Natural killer cell treated with Interleukin-12 subunit alpha and Interleukin-12 subunit beta and Interleukin-15 and Interleukin-18, amount 100 ng/mL, for 72 hours (primary cell): ENCODE measurements around the gene PRPF40B. TPM values are rescaled to one million over a fixed set of nuclear protein-coding genes. Genes with fewer than 3 reads are reported as not detected.

ENCODE experiments used
- ATAC-seq, 2 donors: fragments of 150-1000 bp; cut with Tn5 transposase in 1 of 2; sonication (Bioruptor Pico), chemical (Tn5 transposase) in 1 of 2; 2 replicates each; pipeline ENCODE4 v1.10.0; 2021
- DNase-seq: peaks from one replicate; pipeline ENCODE4 v3.0.0; 2022; ENCODE audit warnings: low spot score
- H3K27ac Mint-ChIP-seq, 2 donors: 1 replicate in 1 of 2; 2 replicates in 1 of 2; pipeline ENCODE4 v1.8.0; 2022; ENCODE audit warnings: mixed read lengths in 2 of 2, mild to moderate bottlenecking in 1 of 2, moderate library complexity in 1 of 2
- H3K27me3 Mint-ChIP-seq, 2 donors: 1 replicate in 1 of 2; 2 replicates in 1 of 2; pipeline ENCODE4 v1.8.0; 2022; ENCODE audit warnings: mixed read lengths in 2 of 2
- H3K36me3 Mint-ChIP-seq: one replicate; pipeline ENCODE4 v1.8.0; 2022; ENCODE audit warnings: mixed read lengths
- H3K4me1 Mint-ChIP-seq, 2 donors: 1 replicate in 1 of 2; 2 replicates in 1 of 2; pipeline ENCODE4 v1.8.0; 2022; ENCODE audit warnings: low read depth in 2 of 2, mixed read lengths in 2 of 2, mild to moderate bottlenecking in 1 of 2
- H3K4me3 Mint-ChIP-seq: one replicate; pipeline ENCODE4 v1.8.0; 2022; ENCODE audit warnings: mixed read lengths
- H3K9me3 Mint-ChIP-seq: 2 replicates; pipeline ENCODE4 v1.8.0; 2022; ENCODE audit warnings: mixed read lengths
- total RNA-seq, 2 donors: library from RNA; stranded (reverse); gene quantifications; one replicate each; pipeline ENCODE4 v1.2.3, GENCODE V29; 2022

Gene PRPF40B
- total RNA-seq, 2 donors from 2014 or later = 6.2 to 12.4 TPM

DNA sequence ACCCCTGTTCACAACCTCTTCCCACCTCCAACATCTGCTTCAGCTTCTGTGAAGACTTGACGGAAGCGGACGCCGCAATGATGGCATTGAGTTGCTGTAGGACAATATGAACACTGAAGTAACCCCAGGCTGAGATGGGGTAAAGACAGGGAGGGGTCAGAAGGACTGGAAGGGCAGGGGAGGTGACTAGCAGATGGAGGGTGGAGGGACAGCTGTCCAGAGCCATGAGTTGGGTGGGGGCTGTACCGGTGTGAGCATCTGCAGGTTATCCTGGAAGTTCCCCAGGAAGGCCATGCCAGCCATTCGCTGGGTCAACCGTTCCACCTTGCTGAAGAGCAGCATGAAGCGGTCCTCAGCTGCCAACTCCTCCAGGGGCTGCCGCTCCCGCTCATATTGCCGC is 26.1 kb downstream of the PRPF40B start:
- H3K27ac Mint-ChIP-seq = peak overlapping the region in 1 of 2 donors; percentile 84

DNA sequence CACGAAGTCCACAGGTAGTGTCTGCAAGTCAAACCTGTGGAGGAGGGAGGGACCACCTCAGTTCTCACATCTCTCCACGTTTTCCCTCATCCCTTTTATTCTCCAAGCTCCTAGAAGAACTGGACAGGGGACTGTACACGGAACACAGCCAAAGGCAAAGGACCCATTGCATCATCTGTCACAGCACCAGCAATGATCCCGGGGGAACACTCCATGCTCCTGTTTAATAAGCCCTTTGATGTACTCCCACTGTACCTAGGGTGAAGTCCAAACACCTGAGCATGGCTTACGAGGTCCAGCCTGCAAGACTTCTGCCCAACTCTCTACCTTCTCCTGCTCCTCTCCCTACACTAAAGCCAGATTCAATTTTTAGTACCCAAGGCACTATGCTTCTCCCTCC is 26.5 kb downstream of the PRPF40B start:
- Mint-ChIP-seq H3K4me1 (peaks cover 15 to 30% of the 10 kb centered on the region in 2 donors), H3K36me3 (peaks cover 5% of the 10 kb centered on the region), H3K4me3 (no peak overlapping the region), H3K9me3 (no peaks in the 10 kb centered on the region), H3K27ac (peak overlapping the region in 1 of 2 donors; percentile 84), H3K27me3 (no peaks in the 10 kb centered on the region)
- ATAC-seq (no peak), DNase-seq (no peak)

More for the DNA sequence above, 26.1 kb downstream of the PRPF40B start:
- Mint-ChIP-seq H3K4me1 (peaks cover 20 to 33% of the 10 kb centered on the region in 2 donors), H3K36me3 (peaks cover 5% of the 10 kb centered on the region), H3K4me3 (no peak overlapping the region), H3K27me3 (no peaks in the 10 kb centered on the region), H3K9me3 (no peaks in the 10 kb centered on the region)
- no peak for ATAC-seq
- DNase-seq = no peak

DNA sequence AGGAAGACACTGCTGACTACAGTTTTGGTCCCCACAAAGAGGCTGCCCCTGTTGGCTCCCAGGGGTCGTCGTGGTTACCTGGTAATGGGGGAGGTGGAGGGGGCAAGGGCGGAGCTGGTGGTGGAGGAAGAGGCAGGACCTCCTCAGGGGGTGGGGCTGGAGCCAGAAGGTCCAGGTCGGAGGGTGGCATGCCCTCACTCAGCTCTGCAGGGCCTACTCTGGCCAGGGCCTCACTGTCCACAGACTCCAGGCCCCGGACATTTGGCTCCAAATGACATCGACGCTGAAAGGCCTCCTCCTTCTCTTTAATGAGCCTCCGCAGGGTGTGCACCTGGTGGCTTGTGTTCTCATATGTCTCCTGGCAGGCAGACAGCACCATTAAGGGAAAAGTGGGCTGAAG is 28.5 kb downstream of the PRPF40B start:
- H3K27ac Mint-ChIP-seq = no peak overlapping the region
- no peak for ATAC-seq

DNA sequence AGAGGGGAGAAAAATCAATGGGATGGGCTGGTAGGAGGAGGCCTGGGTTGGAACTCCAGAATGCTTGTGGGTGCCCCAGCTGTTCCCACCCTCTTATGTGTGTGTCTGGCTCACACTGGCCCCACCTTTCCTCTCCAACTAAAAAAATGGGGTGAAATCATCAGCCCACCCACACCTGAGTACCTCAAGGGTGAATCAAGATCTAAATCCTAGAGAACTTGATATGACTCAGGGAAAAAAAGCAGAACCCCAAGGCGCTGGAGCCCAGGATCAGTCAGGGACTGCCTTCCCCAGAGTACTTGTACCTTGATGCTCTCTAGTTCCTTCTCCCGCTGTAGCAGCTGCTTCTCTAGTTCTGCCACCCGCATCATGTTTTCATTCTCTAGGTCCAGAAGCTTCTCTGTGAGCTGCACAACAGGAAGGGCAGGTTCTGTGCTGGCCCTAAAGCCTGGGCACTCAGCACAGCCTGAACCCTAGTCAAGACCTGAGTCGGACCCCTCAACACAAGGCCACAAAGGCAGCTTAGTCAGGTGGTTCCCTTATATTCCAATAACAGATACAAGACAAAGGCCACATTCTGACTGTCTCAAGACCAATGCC is 29.7 kb downstream of the PRPF40B start:
- Mint-ChIP-seq H3K36me3 (peaks cover 15% of the 10 kb centered on the region), H3K27me3 (no peaks in the 10 kb centered on the region), H3K27ac (peak overlapping the region in 1 of 2 donors; percentile 31), H3K9me3 (no peaks in the 10 kb centered on the region), H3K4me1 (peaks cover 19 to 34% of the 10 kb centered on the region in 2 donors), H3K4me3 (no peak overlapping the region)
- ATAC-seq (no peak), DNase-seq (no peak)

More for the DNA sequence above, 28.5 kb downstream of the PRPF40B start:
- Mint-ChIP-seq H3K4me1 (peaks cover 14 to 28% of the 10 kb centered on the region in 2 donors), H3K4me3 (no peak overlapping the region), H3K36me3 (peaks cover 9% of the 10 kb centered on the region), H3K9me3 (no peaks in the 10 kb centered on the region), H3K27me3 (no peaks in the 10 kb centered on the region)
- DNase-seq = no peak

DNA sequence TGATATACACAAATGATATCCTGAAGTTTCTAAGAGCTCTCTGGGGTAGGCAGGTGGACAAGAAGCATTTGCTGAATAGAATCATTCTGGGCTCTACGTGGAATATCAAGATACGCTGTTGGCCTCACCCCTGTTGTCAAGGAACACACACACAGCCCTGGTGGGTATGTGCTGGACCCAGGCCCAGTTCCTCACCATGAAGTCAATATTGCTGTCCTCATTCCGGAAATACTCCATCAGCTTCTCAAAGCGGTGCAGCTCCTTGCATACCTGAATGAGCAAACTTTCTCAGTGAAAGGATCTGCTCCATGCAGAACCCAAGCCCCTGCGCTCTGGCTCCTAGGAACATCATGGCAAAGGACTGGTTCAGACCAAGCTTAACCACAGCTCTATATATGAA is 31.4 kb downstream of the PRPF40B start:
- no peak for ATAC-seq
- Mint-ChIP-seq H3K27ac (no peak overlapping the region), H3K9me3 (no peaks in the 10 kb centered on the region), H3K36me3 (peaks cover 17% of the 10 kb centered on the region), H3K4me3 (no peak overlapping the region), H3K27me3 (no peaks in the 10 kb centered on the region), H3K4me1 (peaks cover 16 to 24% of the 10 kb centered on the region in 2 donors)
- DNase-seq = no peak

DNA sequence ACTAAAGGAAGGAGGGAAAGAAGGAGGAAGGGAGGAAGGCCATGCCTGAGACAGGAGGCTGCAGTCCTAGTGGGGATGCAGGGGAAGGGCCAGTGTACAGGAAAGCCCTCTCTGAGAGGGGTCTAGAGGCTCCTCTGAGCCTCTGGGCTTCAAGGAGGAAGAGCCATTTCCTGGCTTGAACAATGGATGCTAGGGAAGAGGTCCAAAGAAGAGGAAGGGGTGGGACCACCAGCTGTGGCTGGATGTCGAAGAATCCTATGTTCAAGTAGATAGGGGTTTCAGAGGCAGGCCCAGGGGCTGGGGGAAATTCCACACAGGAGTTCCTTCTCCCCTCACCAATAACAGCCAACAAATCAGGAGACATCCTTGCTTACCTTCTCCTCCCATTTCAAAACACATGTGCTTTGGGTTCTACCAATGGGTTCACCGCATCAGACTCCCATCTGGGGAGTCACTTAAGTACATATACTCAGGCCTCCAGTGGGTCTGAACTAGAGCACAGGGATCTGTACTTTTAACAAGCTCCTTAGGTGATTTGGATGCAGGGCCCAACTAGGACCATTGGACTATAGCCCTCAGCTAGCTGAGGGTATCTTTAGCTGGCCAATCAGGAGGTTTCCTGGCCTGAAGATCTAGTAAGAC is 32.4 kb downstream of the PRPF40B start:
- Mint-ChIP-seq H3K9me3 (no peaks in the 10 kb centered on the region), H3K4me1 (peaks cover 16 to 20% of the 10 kb centered on the region in 2 donors), H3K27me3 (no peaks in the 10 kb centered on the region), H3K36me3 (peaks cover 17% of the 10 kb centered on the region), H3K4me3 (no peak overlapping the region), H3K27ac (peak overlapping the region; percentile 46 to 62)
- ATAC-seq (no peak), DNase-seq (no peak)

DNA sequence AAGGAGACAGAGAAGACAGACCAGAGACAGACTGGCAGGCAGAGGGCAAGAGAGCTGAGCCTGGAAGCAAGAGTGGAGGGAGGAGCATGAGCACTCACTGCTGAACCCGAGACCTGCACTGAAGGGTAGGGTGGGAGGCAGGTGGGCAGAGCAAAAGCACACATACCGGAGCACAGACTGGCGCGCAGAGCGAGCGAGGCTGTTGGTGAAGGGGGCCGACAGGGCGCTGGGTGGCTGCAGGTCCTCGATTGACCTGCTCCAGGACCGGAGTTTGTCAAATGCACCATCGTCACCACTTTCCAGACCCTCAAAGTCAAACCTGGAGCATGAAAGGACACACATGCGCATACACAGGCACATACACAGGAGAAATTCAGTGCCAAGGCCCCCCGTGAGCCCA is 34.9 kb downstream of the PRPF40B start:
- Mint-ChIP-seq H3K27me3 (no peaks in the 10 kb centered on the region), H3K27ac (peak overlapping the region in 1 of 2 donors; percentile 64), H3K9me3 (no peaks in the 10 kb centered on the region), H3K36me3 (peaks cover 20% of the 10 kb centered on the region), H3K4me1 (peaks cover 38 to 40% of the 10 kb centered on the region in 2 donors), H3K4me3 (no peak overlapping the region)
- DNase-seq (no peak), ATAC-seq (no peak)

DNA sequence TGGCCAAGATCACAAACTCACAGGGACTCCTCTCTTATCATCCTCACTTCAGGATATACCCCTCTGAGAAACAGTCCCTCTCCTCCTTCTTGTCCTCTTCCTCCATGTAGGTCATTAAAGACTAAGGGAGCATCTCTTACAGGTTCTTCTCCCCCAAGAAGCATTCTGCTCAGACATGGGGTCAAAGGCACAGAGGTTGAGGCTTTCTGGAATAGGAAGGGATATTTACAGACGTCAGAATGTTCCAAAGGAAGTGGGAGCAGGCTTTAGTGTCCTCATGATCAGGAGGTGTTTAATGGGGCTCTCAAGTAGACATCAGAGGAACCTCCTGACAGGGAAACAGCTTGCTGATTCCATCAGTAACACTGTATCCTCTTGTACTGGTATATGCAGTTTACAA is 36.4 kb downstream of the PRPF40B start:
- ATAC-seq (no peak), DNase-seq (no peak)
- H3K27ac Mint-ChIP-seq = no peak overlapping the region
- H3K9me3 Mint-ChIP-seq = no peaks in the 10 kb centered on the region
- peaks cover 53 to 54% of the 10 kb centered on the region in 2 donors for H3K4me1 Mint-ChIP-seq
- H3K27me3 Mint-ChIP-seq = no peaks in the 10 kb centered on the region
- no peak overlapping the region for H3K4me3 Mint-ChIP-seq
- peaks cover 20% of the 10 kb centered on the region for H3K36me3 Mint-ChIP-seq

DNA sequence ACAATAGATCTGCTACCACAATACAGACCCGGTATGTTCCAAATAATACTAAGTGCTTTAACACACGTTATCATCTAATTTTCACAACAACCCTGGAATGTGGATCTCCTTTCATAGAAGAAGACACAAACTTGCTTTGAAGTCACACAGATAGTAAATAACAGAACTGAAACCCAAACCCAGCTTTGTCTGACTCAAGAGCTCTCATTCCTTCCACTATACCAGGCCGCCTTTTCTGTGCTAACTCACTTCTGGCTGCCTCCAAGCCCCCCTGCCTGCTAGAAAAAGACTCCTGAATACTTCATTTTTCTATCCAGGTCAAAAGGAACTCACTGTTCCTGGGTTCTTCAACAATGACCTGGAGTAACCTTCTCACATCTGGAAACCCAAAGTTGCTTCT is 37.8 kb downstream of the PRPF40B start:
- Mint-ChIP-seq H3K27ac (peak overlapping the region; percentile 97 to 99), H3K4me3 (peak overlapping the region; percentile 80), H3K36me3 (peaks cover 26% of the 10 kb centered on the region), H3K4me1 (peaks cover 61 to 64% of the 10 kb centered on the region in 2 donors), H3K9me3 (no peaks in the 10 kb centered on the region), H3K27me3 (no peaks in the 10 kb centered on the region)
- no peak for DNase-seq
- ATAC-seq = no peak

DNA sequence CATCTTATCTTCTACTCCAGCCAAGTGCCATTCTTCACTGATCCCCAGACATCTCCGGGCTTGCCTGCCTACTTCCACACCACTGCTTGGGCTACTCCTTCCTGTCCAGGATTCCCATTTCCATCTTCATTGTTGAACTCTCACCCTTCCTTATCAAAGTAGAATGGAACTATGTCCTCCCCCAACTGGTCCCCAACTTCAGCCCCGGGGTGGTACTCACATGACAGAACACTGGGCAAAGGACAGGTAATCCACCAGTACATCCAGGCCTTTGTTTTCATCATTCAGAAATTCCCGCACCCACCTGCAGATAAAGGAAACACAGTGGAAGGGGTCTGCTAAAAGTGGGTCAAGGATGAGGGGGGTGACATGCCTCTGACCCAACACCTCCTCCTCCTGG is 38.4 kb downstream of the PRPF40B start:
- Mint-ChIP-seq H3K36me3 (peaks cover 27% of the 10 kb centered on the region), H3K9me3 (no peaks in the 10 kb centered on the region), H3K4me1 (peaks cover 60 to 62% of the 10 kb centered on the region in 2 donors), H3K27ac (peak overlapping the region; percentile 97 to 99), H3K4me3 (peak overlapping the region; percentile 80), H3K27me3 (no peaks in the 10 kb centered on the region)
- DNase-seq = no peak
- no peak for ATAC-seq

DNA sequence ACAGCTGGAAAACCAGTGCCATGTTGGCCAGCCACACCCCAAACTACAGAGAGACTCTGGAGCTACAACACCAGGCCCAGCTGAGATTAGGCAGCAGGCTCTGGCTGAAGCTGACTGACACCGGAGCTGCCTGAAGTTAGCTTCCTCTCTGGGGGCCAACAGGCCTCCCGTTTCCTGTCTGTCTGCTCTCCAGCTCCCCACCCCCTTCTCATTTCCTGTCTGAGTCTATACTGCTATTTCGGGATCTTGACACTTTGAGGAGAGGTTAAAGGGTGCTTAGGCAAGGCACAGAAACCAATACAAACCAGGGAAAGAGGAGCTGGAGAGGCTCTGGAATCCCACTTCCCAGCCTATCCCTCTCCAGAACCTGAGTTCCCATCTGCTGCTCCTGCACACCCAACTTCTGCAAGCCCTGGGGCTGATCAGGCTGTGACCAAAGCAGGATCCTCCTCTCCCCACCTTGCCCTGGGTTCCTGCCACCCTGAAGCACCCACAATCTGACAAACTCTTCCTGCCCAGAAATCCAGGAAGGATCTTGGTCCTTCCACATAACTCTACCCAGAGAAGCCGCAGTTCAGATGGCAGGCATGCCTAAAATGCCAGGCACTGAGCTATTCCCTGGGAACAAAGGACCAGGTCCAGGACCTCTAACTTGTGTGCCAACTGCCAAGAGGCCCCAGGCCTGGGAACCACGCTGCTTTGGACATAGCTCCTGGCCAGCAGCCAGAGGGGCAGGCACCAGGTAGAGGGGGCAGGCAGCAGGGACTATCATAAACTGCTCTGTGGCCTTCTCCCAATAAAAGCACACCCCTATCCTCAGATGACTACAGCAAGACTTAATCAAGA is 39.9 kb downstream of the PRPF40B start:
- no peaks in the 10 kb centered on the region for H3K9me3 Mint-ChIP-seq
- DNase-seq = peak; percentile 88
- H3K27ac Mint-ChIP-seq = peak overlapping the region; percentile 97 to 99
- H3K36me3 Mint-ChIP-seq = peaks cover 19% of the 10 kb centered on the region
- H3K27me3 Mint-ChIP-seq = no peaks in the 10 kb centered on the region
- peaks cover 66 to 67% of the 10 kb centered on the region in 2 donors for H3K4me1 Mint-ChIP-seq
- H3K4me3 Mint-ChIP-seq = peak overlapping the region; percentile 80
- peak; percentile 94 to 95 for ATAC-seq

DNA sequence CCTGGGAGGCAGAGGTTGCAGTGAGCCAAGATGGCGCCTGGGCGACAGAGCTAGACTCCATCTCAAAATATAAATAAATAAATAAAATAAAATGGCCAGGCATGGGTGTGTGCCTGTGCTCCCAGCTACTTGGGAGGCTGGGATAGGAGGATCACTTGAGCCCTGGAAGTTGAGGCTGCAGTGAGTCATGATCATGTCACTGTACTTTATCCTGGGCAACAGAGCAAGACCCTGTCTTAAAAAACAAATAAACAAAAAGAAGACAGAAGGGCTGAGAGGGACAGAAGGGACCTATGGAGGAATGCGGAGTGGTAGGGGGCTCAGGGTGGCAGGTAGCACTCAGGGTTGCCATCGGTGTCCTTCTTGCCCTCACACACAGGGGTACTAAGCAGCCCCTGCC is 40.8 kb downstream of the PRPF40B start:
- Mint-ChIP-seq H3K9me3 (no peaks in the 10 kb centered on the region), H3K36me3 (peaks cover 18% of the 10 kb centered on the region), H3K27me3 (no peaks in the 10 kb centered on the region), H3K4me3 (peak overlapping the region; percentile 80), H3K27ac (peak overlapping the region; percentile 97 to 99), H3K4me1 (peaks cover 73 to 76% of the 10 kb centered on the region in 2 donors)
- ATAC-seq (no peak), DNase-seq (no peak)

DNA sequence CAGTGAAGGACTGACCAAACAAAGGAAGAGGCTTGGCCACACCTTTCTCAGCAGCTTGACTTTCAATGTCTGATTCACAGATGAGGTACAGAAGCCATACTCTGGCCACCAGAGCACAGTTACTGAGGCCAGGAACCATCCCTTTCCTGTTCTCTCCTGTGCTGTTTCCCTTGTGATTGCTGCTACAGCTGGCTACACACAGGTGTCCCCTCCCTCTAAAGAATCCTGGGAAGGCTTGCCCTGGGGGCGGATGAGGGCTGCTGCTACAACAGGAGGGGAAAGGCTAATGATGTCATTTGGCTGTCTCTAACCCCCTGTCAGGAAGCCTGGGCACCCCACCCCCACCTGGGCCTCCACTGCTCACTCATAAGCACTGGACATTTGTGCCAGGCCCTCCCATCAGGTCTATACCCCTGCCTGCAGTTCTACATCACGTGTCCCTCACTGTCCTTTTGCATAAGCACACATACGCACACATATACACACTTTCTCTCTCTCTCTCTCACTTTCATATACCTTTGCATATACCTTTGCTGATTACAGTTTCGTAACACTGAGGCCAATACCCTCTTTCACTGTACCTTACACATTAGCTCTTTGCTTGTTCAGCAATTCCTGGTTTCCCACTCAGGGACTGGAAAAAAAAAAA is 41.4 kb downstream of the PRPF40B start:
- ATAC-seq (peak in 1 of 2 donors; percentile 10), DNase-seq (no peak)
- Mint-ChIP-seq H3K9me3 (no peaks in the 10 kb centered on the region), H3K36me3 (peaks cover 18% of the 10 kb centered on the region), H3K4me3 (peak overlapping the region; percentile 64), H3K27ac (peak overlapping the region; percentile 97 to 99), H3K4me1 (peaks cover 76 to 81% of the 10 kb centered on the region in 2 donors), H3K27me3 (no peaks in the 10 kb centered on the region)
